ENCODE results near the gene COX4I2. TPM values are rescaled to one million over a fixed set of nuclear protein-coding genes. Genes with fewer than 3 reads are reported as not detected.

COX4I2 gene
- polyA plus RNA-seq, 3 donors, result not detected

DNA sequence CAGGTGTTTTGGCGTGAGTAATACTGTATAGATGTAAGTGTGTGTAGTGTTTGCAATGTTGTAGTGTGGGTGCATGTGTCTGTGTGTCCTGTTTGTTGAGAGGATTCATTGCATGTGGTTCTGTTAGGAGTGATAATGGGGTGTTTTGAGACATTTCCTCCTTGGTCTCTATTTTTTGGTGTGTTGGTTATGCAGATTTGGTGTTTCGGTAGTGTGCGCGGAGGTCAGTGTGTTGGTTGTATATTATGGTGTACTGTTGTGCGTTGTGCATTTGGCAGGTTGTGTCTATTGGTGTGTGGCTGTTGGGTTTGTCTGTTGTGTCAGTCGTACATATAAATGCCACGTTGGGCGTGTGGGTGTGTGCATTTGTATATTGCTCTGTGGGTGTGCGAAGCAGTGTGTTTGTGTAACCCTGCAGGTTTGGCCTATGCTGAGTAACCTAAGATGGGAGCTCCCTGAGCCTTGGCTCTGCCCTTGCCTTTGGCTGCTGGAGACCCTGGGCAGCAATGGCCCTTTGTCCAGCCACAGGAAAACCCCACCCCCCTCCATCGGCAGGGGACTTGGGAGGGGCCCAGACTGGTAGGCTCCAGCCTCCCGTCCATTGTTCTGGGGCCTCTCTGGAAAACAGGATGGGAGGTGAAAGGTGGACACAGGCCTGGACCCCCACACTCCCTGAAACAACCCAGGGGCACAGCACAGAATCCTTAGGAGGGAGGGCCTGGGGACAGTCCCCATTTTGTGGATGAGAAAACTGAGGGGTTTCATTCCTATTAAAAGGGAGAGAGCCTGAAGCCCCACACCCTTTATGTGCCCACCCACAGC is 42.9 kb upstream of the COX4I2 start:
- H3K9me3 ChIP-seq (replicated peaks in 1 of 2; ENCODE audit: control insufficient read depth in 1 of 2, insufficient read depth in 1 of 2, low read length in 2 of 2), result no peaks in the 10 kb centered on the region
- intact Hi-C loops (cut with micrococcal nuclease), result no loop called here
- no peaks in the 10 kb centered on the region for H3K4me1 ChIP-seq (ENCODE audit: control insufficient read depth in 1 of 2, insufficient read depth in 2 of 2, low read length in 2 of 2)
- Mint-ChIP-seq H3K9me3 (peaks cover 0 to 4% (median 0%) of the 10 kb centered on the region in 7 donors), H3K36me3 (no peaks in the 10 kb centered on the region), H3K27ac (peak overlapping the region in 1 of 7 donors; percentile 2), H3K27me3 (ENCODE audit: low read depth in 3 of 3) (peaks cover 2 to 6% (median 4%) of the 10 kb centered on the region in 3 donors), H3K4me1 (peaks cover 7% of the 10 kb centered on the region), H3K4me3 (no peak overlapping the region)
- no peaks in the 10 kb centered on the region for H3K27me3 ChIP-seq (ENCODE audit: control insufficient read depth in 2 of 2, insufficient read depth in 2 of 2, low read length in 2 of 2)
- no peaks in the 10 kb centered on the region for H3K36me3 ChIP-seq (replicated peaks in 1 of 2; ENCODE audit: control insufficient read depth in 1 of 2, insufficient read depth in 2 of 2, low read length in 2 of 2)
- H4K20me1 ChIP-seq (ENCODE audit: insufficient read depth, low read length), result no peaks in the 10 kb centered on the region
- H3K4me2 ChIP-seq (replicated peaks; ENCODE audit: extremely low read depth, low read length, poor library complexity, severe bottlenecking), result no peak overlapping the region
- WGBS (ENCODE audit: insufficient coverage), result 98% methylated on average over 8 of the region's 11 CpGs
- TF ChIP-seq, protein P1, sequence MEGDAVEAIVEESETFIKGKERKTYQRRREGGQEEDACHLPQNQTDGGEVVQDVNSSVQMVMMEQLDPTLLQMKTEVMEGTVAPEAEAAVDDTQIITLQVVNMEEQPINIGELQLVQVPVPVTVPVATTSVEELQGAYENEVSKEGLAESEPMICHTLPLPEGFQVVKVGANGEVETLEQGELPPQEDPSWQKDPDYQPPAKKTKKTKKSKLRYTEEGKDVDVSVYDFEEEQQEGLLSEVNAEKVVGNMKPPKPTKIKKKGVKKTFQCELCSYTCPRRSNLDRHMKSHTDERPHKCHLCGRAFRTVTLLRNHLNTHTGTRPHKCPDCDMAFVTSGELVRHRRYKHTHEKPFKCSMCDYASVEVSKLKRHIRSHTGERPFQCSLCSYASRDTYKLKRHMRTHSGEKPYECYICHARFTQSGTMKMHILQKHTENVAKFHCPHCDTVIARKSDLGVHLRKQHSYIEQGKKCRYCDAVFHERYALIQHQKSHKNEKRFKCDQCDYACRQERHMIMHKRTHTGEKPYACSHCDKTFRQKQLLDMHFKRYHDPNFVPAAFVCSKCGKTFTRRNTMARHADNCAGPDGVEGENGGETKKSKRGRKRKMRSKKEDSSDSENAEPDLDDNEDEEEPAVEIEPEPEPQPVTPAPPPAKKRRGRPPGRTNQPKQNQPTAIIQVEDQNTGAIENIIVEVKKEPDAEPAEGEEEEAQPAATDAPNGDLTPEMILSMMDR (IDR thresholded peaks at IDR 0.05), result no peak
- H3K4me3 ChIP-seq (replicated peaks in 1 of 3; ENCODE audit: low read depth in 2 of 3, low read length in 3 of 3), result no peak overlapping the region
- H2AFZ ChIP-seq (ENCODE audit: insufficient read depth, low read depth, low read length, poor library complexity, severe bottlenecking), result no peak overlapping the region
- no peaks in the 10 kb centered on the region for H3K79me2 ChIP-seq (ENCODE audit: insufficient read depth, low read length)
- no peak overlapping the region for H3K9ac ChIP-seq (ENCODE audit: insufficient read depth, low read length, poor library complexity, severe bottlenecking)
- no peak overlapping the region for H3K27ac ChIP-seq (ENCODE audit: low read depth in 1 of 2, low read length in 2 of 2)
- DNase-seq, result no peak

- Mint-ChIP-seq H3K9me3 (peaks cover 0 to 4% (median 0%) of the 10 kb centered on the region in 7 donors), H3K36me3 (no peaks in the 10 kb centered on the region), H3K27ac (no peak overlapping the region), H3K27me3 (ENCODE audit: low read depth in 3 of 3) (peaks cover 2 to 4% (median 3%) of the 10 kb centered on the region in 3 donors), H3K4me1 (peaks cover 7% of the 10 kb centered on the region), H3K4me3 (no peak overlapping the region)
- Histone ChIP-seq H4K20me1 (ENCODE audit: insufficient read depth, low read length) (no peaks in the 10 kb centered on the region), H3K27ac (ENCODE audit: low read depth in 1 of 2, low read length in 2 of 2) (no peak overlapping the region), H2AFZ (ENCODE audit: insufficient read depth, low read depth, low read length, poor library complexity, severe bottlenecking) (no peak overlapping the region), H3K9me3 (replicated peaks in 1 of 2; ENCODE audit: control insufficient read depth in 1 of 2, insufficient read depth in 1 of 2, low read length in 2 of 2) (no peaks in the 10 kb centered on the region), H3K4me2 (replicated peaks; ENCODE audit: extremely low read depth, low read length, poor library complexity, severe bottlenecking) (no peak overlapping the region), H3K79me2 (ENCODE audit: insufficient read depth, low read length) (no peaks in the 10 kb centered on the region), H3K9ac (ENCODE audit: insufficient read depth, low read length, poor library complexity, severe bottlenecking) (no peak overlapping the region), H3K27me3 (ENCODE audit: control insufficient read depth in 2 of 2, insufficient read depth in 2 of 2, low read length in 2 of 2) (no peaks in the 10 kb centered on the region), H3K4me1 (ENCODE audit: control insufficient read depth in 1 of 2, insufficient read depth in 2 of 2, low read length in 2 of 2) (no peaks in the 10 kb centered on the region), H3K36me3 (replicated peaks in 1 of 2; ENCODE audit: control insufficient read depth in 1 of 2, insufficient read depth in 2 of 2, low read length in 2 of 2) (no peaks in the 10 kb centered on the region), H3K4me3 (replicated peaks in 1 of 3; ENCODE audit: low read depth in 2 of 3, low read length in 3 of 3) (no peak overlapping the region)
- 73% methylated on average over 2 of the region's 3 CpGs for WGBS (ENCODE audit: insufficient coverage)
- intact Hi-C loops (cut with micrococcal nuclease), result no loop called here
- TF ChIP-seq, protein P1 (IDR thresholded peaks at IDR 0.05), result no peak
- no peak for DNase-seq
Measured at GRCh38 chr20:31595380-31595653, 42.4 kb upstream of the COX4I2 start.
